OCI-LY1 (cell line): ENCODE measurements around the gene HS3ST5.

Source experiments
- H2AFZ ChIP-seq: fragments of 200-600 bp; sonication (generic), shearing (Covaris generic); 2 replicates; pipeline ENCODE4 v1.6.0; 2014; ENCODE audit warnings: antibody characterized with exemption, mild to moderate bottlenecking, low read length
- H3F3A ChIP-seq: fragments of 200-600 bp; sonication (generic), shearing (Covaris generic); 2 replicates; pipeline ENCODE4 v1.6.0; 2014; ENCODE audit warnings: mild to moderate bottlenecking, antibody characterized with exemption, low read length, moderate library complexity; ENCODE audit not compliant: insufficient read depth
- H3K27ac ChIP-seq: fragments of 200-600 bp; sonication (generic); 2 replicates; pipeline ENCODE4 v1.5.1; 2014; ENCODE audit warnings: low read length, mixed run types, mild to moderate bottlenecking, low read depth; ENCODE audit not compliant: poor library complexity, severe bottlenecking
- H3K27me3 ChIP-seq: fragments of 200-600 bp; sonication (generic); 2 replicates; pipeline ENCODE4 v1.6.0; 2014; ENCODE audit warnings: antibody characterized with exemption, mild to moderate bottlenecking, low read length, moderate library complexity; ENCODE audit not compliant: insufficient read depth
- H3K36me3 ChIP-seq: fragments of 200-600 bp; sonication (generic); 2 replicates; pipeline ENCODE4 v1.6.1; 2014; ENCODE audit warnings: mild to moderate bottlenecking, antibody characterized with exemption, low read length, moderate library complexity, mixed read lengths; ENCODE audit not compliant: insufficient read depth
- H3K4me1 ChIP-seq: fragments of 200-600 bp; sonication (generic); 2 replicates; pipeline ENCODE4 v1.5.1; 2014; ENCODE audit warnings: mild to moderate bottlenecking, low read length, moderate library complexity; ENCODE audit not compliant: insufficient read depth, severe bottlenecking
- H3K4me2 ChIP-seq: fragments of 200-600 bp; sonication (generic), shearing (Covaris generic); 2 replicates; pipeline ENCODE4 v1.6.1; 2014; ENCODE audit warnings: low read length
- H3K4me3 ChIP-seq: fragments of 200-600 bp; sonication (generic); 2 replicates; pipeline ENCODE4 v1.5.1; 2014; ENCODE audit warnings: low read length, low read depth, mild to moderate bottlenecking, mixed read lengths; ENCODE audit not compliant: poor library complexity, severe bottlenecking
- H3K79me2 ChIP-seq: fragments of 200-600 bp; shearing (Covaris generic); 2 replicates; pipeline ENCODE4 v1.6.1; 2016; ENCODE audit warnings: mixed run types, low read length, mixed read lengths; ENCODE audit not compliant: insufficient read depth
- H3K9ac ChIP-seq: fragments of 200-600 bp; sonication (generic), shearing (Covaris generic); 2 replicates; pipeline ENCODE4 v1.6.1; 2014; ENCODE audit warnings: mild to moderate bottlenecking, low read length, mixed read lengths
- H3K9me2 ChIP-seq: fragments of 200-600 bp; sonication (generic), shearing (Covaris generic); 2 replicates; pipeline ENCODE4 v1.6.1; 2014; ENCODE audit warnings: low read depth, mild to moderate bottlenecking, low read length, mixed read lengths
- H3K9me3 ChIP-seq: fragments of 200-600 bp; shearing (Covaris generic); 2 replicates; pipeline ENCODE4 v1.6.1; 2014; ENCODE audit warnings: low read length, mixed read lengths
- H4K20me1 ChIP-seq: fragments of 200-600 bp; sonication (generic), shearing (Covaris generic); 2 replicates; pipeline ENCODE4 v1.6.0; 2016; ENCODE audit warnings: mild to moderate bottlenecking, low read length; ENCODE audit not compliant: insufficient read depth
- EZH2 ChIP-seq: fragments of 200-600 bp; sonication (generic), shearing (Covaris generic); IDR thresholded peaks from 2 replicates; pipeline ENCODE4 v1.8.0; 2017; ENCODE audit warnings: borderline replicate concordance, mixed run types, mild to moderate bottlenecking, antibody characterized with exemption, low read length, moderate library complexity, mixed read lengths
- TF ChIP-seq, protein P1 (sequence below): fragments of 200-600 bp; sonication (generic), shearing (Covaris generic); IDR thresholded peaks from 2 replicates; pipeline ENCODE4 v1.5.1; 2017; ENCODE audit warnings: mild to moderate bottlenecking, antibody characterized with exemption, low read length, moderate library complexity, mixed read lengths

The HS3ST5 gene

DNA sequence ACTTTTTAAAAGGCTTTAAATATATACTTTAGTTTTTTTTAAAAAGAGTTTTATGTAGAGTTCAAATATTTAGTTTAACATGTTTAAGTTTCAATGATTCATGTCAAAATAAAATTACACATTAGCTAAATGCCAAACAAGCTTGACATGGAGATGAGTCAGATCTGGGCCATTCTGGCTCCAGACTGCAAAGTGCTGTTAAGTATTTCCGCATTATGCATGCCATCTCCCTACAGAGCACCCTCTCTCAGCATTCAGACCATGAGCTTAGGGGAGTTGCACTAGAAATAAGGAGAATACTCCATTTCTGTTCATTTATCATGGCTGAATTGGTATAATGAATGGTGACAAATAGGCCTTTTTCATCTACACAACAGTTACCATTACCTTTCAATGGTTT, 21.5 kb upstream of the HS3ST5 start:
- Histone ChIP-seq H3K36me3 (no peaks in the 10 kb centered on the region), H3K4me1 (no peaks in the 10 kb centered on the region), H3F3A (no peaks in the 10 kb centered on the region), H3K27me3 (no peaks in the 10 kb centered on the region), H3K79me2 (no peaks in the 10 kb centered on the region), H3K4me3 (no peak overlapping the region), H3K4me2 (no peak overlapping the region), H3K9me2 (no peaks in the 10 kb centered on the region), H3K9ac (no peak overlapping the region), H3K27ac (no peak overlapping the region), H3K9me3 (no peaks in the 10 kb centered on the region), H4K20me1 (no peaks in the 10 kb centered on the region), H2AFZ (no peak overlapping the region)
- TF ChIP-seq EZH2 = no peak
- TF ChIP-seq, protein P1, sequence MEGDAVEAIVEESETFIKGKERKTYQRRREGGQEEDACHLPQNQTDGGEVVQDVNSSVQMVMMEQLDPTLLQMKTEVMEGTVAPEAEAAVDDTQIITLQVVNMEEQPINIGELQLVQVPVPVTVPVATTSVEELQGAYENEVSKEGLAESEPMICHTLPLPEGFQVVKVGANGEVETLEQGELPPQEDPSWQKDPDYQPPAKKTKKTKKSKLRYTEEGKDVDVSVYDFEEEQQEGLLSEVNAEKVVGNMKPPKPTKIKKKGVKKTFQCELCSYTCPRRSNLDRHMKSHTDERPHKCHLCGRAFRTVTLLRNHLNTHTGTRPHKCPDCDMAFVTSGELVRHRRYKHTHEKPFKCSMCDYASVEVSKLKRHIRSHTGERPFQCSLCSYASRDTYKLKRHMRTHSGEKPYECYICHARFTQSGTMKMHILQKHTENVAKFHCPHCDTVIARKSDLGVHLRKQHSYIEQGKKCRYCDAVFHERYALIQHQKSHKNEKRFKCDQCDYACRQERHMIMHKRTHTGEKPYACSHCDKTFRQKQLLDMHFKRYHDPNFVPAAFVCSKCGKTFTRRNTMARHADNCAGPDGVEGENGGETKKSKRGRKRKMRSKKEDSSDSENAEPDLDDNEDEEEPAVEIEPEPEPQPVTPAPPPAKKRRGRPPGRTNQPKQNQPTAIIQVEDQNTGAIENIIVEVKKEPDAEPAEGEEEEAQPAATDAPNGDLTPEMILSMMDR = no peak

- TF ChIP-seq EZH2 = no peak
- TF ChIP-seq, protein P1 = no peak
- H3K4me1 ChIP-seq = no peaks in the 10 kb centered on the region
- H3K27ac ChIP-seq = no peak overlapping the region
- no peaks in the 10 kb centered on the region for H3F3A ChIP-seq
- H3K27me3 ChIP-seq = no peaks in the 10 kb centered on the region
- H3K36me3 ChIP-seq = no peaks in the 10 kb centered on the region
- H3K9me2 ChIP-seq = no peaks in the 10 kb centered on the region
- H3K9me3 ChIP-seq = no peaks in the 10 kb centered on the region
- no peak overlapping the region for H3K4me2 ChIP-seq
- H3K79me2 ChIP-seq = no peaks in the 10 kb centered on the region
- no peaks in the 10 kb centered on the region for H4K20me1 ChIP-seq
- H2AFZ ChIP-seq = no peak overlapping the region
- no peak overlapping the region for H3K4me3 ChIP-seq
- no peak overlapping the region for H3K9ac ChIP-seq
Measured at GRCh38 chr6:114362957-114363356, 20.1 kb upstream of the HS3ST5 start.

GRCh38 chr6:114362396-114362795, 19.6 kb upstream of the HS3ST5 start:
- Histone ChIP-seq H4K20me1 (no peaks in the 10 kb centered on the region), H3K9ac (no peak overlapping the region), H3F3A (no peaks in the 10 kb centered on the region), H3K27me3 (no peaks in the 10 kb centered on the region), H3K9me3 (no peaks in the 10 kb centered on the region), H2AFZ (no peak overlapping the region), H3K36me3 (no peaks in the 10 kb centered on the region), H3K79me2 (no peaks in the 10 kb centered on the region), H3K4me3 (no peak overlapping the region), H3K9me2 (no peaks in the 10 kb centered on the region), H3K4me2 (no peak overlapping the region), H3K4me1 (no peaks in the 10 kb centered on the region), H3K27ac (no peak overlapping the region)
- TF ChIP-seq, protein P1 = no peak
- no peak for TF ChIP-seq EZH2
